PC-9 (cell line): Measurements from ENCODE around the gene DGLUCY. TPM values are rescaled to one million over a fixed set of nuclear protein-coding genes. Genes with fewer than 3 reads are reported as not detected.

Experiments
- BruUV-seq: library from RNA; stranded (reverse); fragments of 400-500 nt; replicated peaks from 2 replicates; lab custom pipeline; 2021; lab: Mats Ljungman, UMichigan
- CTCF ChIA-PET: fragments of 300-600 bp; sonication (Branson Sonifier 250); formaldehyde crosslinking; loops from one replicate; lab custom pipeline; 2022; ENCODE audit warnings: antibody characterized with exemption; lab: Charles Lee
- POLR2A ChIA-PET: fragments of 300-600 bp; sonication (Branson Sonifier 250); formaldehyde crosslinking; loops from one replicate; lab custom pipeline; 2022; ENCODE audit warnings: antibody characterized with exemption; ENCODE audit not compliant: unreplicated experiment; lab: Charles Lee
- DNase-seq, 2 experiments: peaks; one replicate each; pipeline versions ENCODE4 v3.0.0 to v3.0.0-alpha.2; 2015 to 2022; ENCODE audit warnings: mixed read lengths in 1 of 2
- H2AFZ ChIP-seq: fragments of 200-600 bp; sonication (generic); 2 replicates; pipeline ENCODE4 v1.8.1; 2017; ENCODE audit warnings: antibody characterized with exemption
- H3F3A ChIP-seq: fragments of 200-600 bp; sonication (generic); 2 replicates; pipeline ENCODE4 v1.8.1; 2017; ENCODE audit warnings: antibody characterized with exemption, mild to moderate bottlenecking, low read depth; ENCODE audit not compliant: insufficient read depth
- H3K27ac ChIP-seq: fragments of 200-600 bp; sonication (generic); 2 replicates; pipeline ENCODE4 v1.6.1; 2016; ENCODE audit warnings: mixed run types
- H3K27me3 ChIP-seq: fragments of 200-600 bp; sonication (generic); 2 replicates; pipeline ENCODE4 v1.6.1; 2016; ENCODE audit warnings: low read depth, mixed run types; ENCODE audit not compliant: insufficient read depth
- H3K36me3 ChIP-seq: fragments of 200-600 bp; sonication (generic); 2 replicates; pipeline ENCODE4 v1.6.1; 2016; ENCODE audit warnings: low read depth, mixed run types
- H3K4me1 ChIP-seq: fragments of 200-600 bp; sonication (generic); replicated peaks from 2 replicates; pipeline ENCODE4 v1.6.1; 2016; ENCODE audit warnings: mixed run types; ENCODE audit not compliant: insufficient read depth
- H3K4me2 ChIP-seq: fragments of 200-600 bp; sonication (generic); 2 replicates; pipeline ENCODE4 v1.6.1; 2017; ENCODE audit warnings: mixed run types
- H3K4me3 ChIP-seq: fragments of 200-600 bp; sonication (generic); 2 replicates; pipeline ENCODE4 v1.6.1; 2016; ENCODE audit warnings: mixed run types
- H3K79me2 ChIP-seq: fragments of 200-600 bp; sonication (generic); 2 replicates; pipeline ENCODE4 v1.6.1; 2017; ENCODE audit warnings: low read depth, mixed run types
- H3K9me2 ChIP-seq: fragments of 200-600 bp; sonication (generic); 2 replicates; pipeline ENCODE4 v1.8.1; 2017; ENCODE audit warnings: mild to moderate bottlenecking; ENCODE audit not compliant: insufficient read depth
- H3K9me3 ChIP-seq: fragments of 200-600 bp; sonication (generic); 2 replicates; pipeline ENCODE4 v1.8.1; 2016; ENCODE audit warnings: low read depth; ENCODE audit not compliant: insufficient read depth
- H4K20me1 ChIP-seq: fragments of 200-600 bp; sonication (generic); 2 replicates; pipeline ENCODE4 v1.8.1; 2017; ENCODE audit not compliant: insufficient read depth
- EZH2 ChIP-seq: fragments of 200-600 bp; sonication (generic); IDR thresholded peaks from 2 replicates; pipeline ENCODE4 v1.8.0; 2017; ENCODE audit warnings: antibody characterized with exemption, low read depth
- intact Hi-C: fragments of 100-400 bp; cut with micrococcal nuclease; formaldehyde crosslinking; loops from one replicate; pipeline ENCODE4 v1.10.0; 2022; ENCODE audit not compliant: unreplicated experiment
- total RNA-seq: library from RNA; stranded (reverse); gene quantifications from 2 replicates; pipeline ENCODE4 v1.2.3, GENCODE V29; 2021
- TF ChIP-seq, protein P1 (sequence below): fragments of 200-600 bp; sonication (generic); conservative IDR thresholded peaks from 2 replicates; pipeline ENCODE4 v1.6.1; 2017; ENCODE audit warnings: mixed run types, antibody characterized with exemption, mild to moderate bottlenecking, moderate library complexity

The DGLUCY gene
- total RNA-seq, 1 experiment from 2014 or later: 15.9 TPM

DNA sequence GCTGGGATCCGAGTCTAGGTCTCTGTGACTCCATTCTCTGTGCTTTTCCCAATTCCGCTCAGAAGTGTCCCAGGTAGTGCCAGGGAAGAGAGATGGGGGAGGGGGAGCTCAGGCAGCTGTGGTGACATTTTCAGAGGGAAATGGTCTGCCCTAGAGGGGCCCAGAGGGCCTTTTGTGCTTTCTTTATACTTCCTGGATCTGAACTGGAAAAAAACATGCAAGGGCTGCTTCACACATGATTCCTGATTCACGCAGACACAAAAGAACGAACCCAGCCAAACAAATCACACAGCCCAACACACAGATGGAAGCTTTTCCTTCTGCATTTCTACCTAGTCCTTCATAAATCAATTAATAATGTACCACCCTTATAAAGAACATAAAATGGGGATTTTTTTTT is 104.1 kb downstream of the DGLUCY start:
- Histone ChIP-seq H3K9me3 (no peaks in the 10 kb centered on the region), H3K4me1 (no peaks in the 10 kb centered on the region), H2AFZ (no peak overlapping the region), H3F3A (no peaks in the 10 kb centered on the region), H4K20me1 (no peaks in the 10 kb centered on the region), H3K79me2 (no peaks in the 10 kb centered on the region), H3K9me2 (no peaks in the 10 kb centered on the region), H3K27me3 (no peaks in the 10 kb centered on the region), H3K27ac (no peak overlapping the region), H3K36me3 (no peaks in the 10 kb centered on the region), H3K4me3 (no peak overlapping the region), H3K4me2 (no peak overlapping the region)
- ChIA-PET POLR2A (no interaction called here), CTCF (no interaction called here)
- no TSS peak for BruUV-seq
- DNase-seq: no peak
- TF ChIP-seq, protein P1, sequence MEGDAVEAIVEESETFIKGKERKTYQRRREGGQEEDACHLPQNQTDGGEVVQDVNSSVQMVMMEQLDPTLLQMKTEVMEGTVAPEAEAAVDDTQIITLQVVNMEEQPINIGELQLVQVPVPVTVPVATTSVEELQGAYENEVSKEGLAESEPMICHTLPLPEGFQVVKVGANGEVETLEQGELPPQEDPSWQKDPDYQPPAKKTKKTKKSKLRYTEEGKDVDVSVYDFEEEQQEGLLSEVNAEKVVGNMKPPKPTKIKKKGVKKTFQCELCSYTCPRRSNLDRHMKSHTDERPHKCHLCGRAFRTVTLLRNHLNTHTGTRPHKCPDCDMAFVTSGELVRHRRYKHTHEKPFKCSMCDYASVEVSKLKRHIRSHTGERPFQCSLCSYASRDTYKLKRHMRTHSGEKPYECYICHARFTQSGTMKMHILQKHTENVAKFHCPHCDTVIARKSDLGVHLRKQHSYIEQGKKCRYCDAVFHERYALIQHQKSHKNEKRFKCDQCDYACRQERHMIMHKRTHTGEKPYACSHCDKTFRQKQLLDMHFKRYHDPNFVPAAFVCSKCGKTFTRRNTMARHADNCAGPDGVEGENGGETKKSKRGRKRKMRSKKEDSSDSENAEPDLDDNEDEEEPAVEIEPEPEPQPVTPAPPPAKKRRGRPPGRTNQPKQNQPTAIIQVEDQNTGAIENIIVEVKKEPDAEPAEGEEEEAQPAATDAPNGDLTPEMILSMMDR: no peak
- TF ChIP-seq EZH2: no peak
- intact Hi-C loops: no loop called here

DNA sequence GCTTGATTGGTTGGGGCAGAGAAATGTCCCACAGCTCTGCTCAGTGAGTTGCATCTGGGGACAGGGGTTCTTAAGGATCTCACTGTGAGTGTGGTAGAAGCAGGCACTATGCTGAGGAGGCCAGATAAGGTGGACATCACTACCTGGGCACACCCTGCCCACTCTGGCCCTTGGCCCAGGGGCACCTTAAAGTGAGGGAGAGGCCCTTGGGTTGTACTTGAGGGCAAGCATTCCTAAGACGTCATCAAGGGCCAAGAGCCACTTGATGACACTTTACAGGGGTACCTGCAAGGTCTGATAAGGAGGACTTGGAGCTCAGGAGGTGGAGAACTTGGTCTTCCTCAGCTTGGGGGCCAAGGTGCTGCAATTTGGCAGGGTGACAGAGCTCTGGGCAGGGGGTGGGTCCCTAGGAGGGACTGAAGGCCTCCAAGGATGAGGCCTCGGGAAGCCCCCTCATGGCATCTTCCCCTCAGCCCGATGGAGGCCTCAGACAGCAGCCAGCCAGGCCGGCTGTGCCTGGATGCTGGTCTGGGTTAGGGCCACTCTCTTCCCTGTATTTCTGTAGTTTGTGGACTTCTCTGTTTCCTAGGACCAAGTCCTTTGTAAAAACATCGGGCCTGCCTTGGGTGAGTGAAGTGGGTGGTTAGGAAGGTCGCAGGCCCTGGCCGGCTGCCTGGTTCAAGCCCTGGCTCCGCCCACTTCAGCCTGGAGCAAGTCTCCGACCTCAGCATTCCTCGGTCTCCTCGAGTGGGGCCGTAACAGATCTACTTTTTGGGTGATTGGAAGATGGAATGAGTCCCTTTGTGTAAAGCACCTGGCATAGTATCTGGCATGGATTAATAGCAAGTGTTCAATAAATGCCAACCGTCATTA is 105.9 kb downstream of the DGLUCY start:
- CTCF ChIA-PET: no interaction called here
- DNase-seq: no peak
- Histone ChIP-seq H3K9me3 (no peaks in the 10 kb centered on the region), H3K4me3 (no peak overlapping the region), H3K4me1 (no peaks in the 10 kb centered on the region), H4K20me1 (no peaks in the 10 kb centered on the region), H3K27ac (no peak overlapping the region), H3K79me2 (no peaks in the 10 kb centered on the region), H3K36me3 (no peaks in the 10 kb centered on the region), H2AFZ (no peak overlapping the region), H3K27me3 (no peaks in the 10 kb centered on the region), H3K9me2 (no peaks in the 10 kb centered on the region), H3K4me2 (no peak overlapping the region), H3F3A (no peaks in the 10 kb centered on the region)
- BruUV-seq: no TSS peak
- TF ChIP-seq, protein P1: no peak
- no peak for TF ChIP-seq EZH2
- POLR2A ChIA-PET: no interaction called here
- intact Hi-C loops: no loop called here

DNA sequence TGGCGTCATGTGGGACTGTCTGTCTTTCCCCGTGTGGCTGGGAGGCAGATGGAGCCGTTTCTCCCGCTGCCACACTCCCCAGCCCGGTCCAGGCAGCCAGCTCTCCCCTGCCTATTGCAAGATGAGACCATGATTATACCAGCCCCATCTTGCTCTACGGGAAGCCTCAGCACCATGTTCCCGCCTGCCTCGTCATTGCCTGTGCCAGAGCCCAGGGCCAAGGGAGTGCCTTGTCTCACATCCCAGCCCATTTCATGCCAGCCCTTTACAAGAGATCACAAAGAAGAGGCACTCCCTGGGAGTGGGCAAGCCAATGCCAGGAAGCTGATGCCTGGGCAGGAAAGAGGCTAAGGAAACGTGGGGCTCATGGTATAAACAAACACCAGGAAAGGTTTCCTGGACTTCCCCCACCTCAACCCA is 106.7 kb downstream of the DGLUCY start:
- H3K4me1 ChIP-seq: no peaks in the 10 kb centered on the region
- H3K79me2 ChIP-seq: no peaks in the 10 kb centered on the region
- H3K9me3 ChIP-seq: no peaks in the 10 kb centered on the region
- ChIA-PET POLR2A (no interaction called here), CTCF (no interaction called here)
- no peak overlapping the region for H2AFZ ChIP-seq
- intact Hi-C loops: no loop called here
- no peaks in the 10 kb centered on the region for H4K20me1 ChIP-seq
- H3K27ac ChIP-seq: no peak overlapping the region
- TF ChIP-seq, protein P1: no peak
- TF ChIP-seq EZH2: no peak
- H3K36me3 ChIP-seq: no peaks in the 10 kb centered on the region
- no peak overlapping the region for H3K4me3 ChIP-seq
- H3K9me2 ChIP-seq: no peaks in the 10 kb centered on the region
- no peaks in the 10 kb centered on the region for H3F3A ChIP-seq
- BruUV-seq: no TSS peak
- no peak for DNase-seq
- no peaks in the 10 kb centered on the region for H3K27me3 ChIP-seq
- no peak overlapping the region for H3K4me2 ChIP-seq
